Activated gamma-delta T cell treated with anti-CD3 and anti-CD28 coated beads, Interleukin-2, amount 50 U/mL, for 16 hours (primary cell): ENCODE measurements around the gene CASP5.

Experiments
- DNase-seq: peaks from one replicate; pipeline ENCODE4 v3.0.0-alpha.2; 2020; ENCODE audit warnings: low read depth

The CASP5 gene

DNA sequence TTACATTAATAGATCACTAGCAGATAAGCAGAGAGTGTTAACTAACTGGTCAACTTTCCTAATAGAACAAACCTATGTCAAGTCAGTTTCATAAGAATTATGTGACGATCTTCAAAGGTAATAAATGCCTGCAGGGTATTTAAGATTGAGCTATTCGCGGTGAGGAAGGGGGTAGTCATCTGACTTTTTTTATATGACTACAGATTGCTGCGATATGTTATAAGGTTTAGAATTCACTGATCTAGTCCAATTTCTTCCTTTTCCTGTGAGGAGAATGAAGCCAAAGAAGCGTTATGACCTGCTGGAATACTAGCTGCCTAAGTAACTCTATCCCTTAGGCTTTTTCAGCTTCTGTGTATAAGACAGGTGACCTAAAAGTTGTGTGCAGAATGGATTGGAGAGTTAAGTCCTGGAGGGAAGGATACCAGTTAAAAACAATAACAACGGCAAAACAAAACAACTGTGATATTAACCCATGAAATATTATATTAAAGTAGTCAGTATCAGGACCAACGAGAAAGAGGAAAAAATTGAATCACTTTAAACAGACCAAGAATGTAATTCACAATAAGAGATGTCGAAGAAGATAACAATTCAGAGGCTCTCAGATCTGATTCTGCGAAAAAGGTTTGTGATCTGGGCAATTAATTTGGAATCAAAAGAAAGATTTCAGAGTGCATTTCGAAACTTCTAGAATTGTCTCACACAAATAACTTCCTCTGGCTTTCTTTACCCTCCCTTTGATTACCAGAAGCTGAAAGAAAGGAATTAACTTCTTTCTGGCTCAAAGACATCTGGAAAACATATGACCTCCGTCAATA is 55.2 kb downstream of the CASP5 start:
- no peak for DNase-seq

DNA sequence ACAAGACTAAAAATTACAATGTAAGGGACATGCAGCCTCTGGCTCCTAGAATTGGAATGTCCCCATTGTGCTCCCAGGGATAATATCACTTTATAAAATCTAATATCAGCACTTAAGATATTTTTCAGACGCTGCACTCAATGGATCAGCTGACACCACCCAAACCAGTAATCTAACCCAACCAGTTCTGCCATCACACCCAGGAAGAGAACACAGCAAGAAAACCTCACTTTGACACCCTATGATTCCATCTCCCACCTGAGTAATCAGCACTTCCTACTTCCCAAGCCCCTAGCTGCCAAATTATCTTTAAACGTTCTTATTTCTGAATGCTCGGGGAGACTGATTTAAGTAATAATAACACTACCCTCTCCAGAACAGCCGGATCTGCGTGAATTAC is 57.2 kb downstream of the CASP5 start:
- DNase-seq, result no peak

DNA sequence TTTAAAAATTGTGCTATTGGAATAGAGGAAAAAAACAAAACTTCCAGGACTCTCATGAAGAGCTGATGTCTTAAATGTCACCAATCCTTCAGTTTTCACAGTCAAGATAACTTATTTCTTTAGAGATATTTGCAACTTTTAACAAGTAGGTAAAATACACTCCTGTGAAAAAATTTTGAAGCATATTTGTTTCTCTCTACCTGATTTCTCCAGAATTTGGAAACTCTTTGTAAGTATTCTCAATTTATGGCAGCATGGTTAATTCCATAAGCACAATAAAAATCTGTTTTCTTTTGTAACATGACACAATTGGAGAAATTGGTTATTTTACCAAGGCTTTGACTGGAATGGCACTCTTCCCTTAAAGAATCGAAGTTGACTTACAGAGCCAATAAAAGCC is 58.7 kb downstream of the CASP5 start:
- DNase-seq, result no peak

DNA sequence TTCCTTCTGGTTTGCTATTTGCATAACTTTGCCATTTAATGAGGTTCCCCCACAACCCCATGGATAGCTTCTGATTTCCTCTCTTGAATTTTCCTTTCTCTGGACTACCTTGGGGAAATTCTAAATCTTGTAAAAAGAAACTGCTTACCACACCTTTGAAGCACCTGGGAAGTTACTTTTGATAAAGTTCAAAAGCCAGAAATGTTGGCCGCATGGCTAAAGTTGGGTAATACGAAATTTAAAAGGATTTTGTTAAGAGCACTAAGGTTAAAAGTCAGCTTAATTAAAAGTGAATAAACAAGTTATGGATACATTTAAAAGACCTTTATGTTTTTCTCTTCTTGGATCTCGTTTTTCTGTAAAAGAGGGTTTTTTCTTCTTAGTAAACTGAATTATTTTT is 60.1 kb downstream of the CASP5 start:
- DNase-seq, result no peak

DNA sequence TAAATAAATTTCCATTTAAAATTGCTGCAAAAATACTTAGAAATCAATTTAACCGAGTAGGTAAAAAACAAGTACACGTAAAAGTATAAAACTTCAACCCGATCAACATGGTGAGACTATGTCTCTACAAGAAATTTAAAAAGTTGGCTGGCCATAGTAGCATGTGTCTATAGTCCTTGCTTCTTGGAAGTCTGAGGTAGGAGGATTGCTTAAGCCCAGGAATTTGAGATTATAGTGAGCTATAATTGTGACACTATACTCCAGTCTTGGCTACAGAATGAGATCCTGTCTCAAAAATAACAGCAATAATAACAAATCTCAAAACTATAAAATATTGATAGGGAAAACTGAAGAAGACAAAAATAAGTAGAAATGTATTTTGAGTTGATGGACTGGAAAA is 65.7 kb downstream of the CASP5 start:
- DNase-seq, result no peak

DNA sequence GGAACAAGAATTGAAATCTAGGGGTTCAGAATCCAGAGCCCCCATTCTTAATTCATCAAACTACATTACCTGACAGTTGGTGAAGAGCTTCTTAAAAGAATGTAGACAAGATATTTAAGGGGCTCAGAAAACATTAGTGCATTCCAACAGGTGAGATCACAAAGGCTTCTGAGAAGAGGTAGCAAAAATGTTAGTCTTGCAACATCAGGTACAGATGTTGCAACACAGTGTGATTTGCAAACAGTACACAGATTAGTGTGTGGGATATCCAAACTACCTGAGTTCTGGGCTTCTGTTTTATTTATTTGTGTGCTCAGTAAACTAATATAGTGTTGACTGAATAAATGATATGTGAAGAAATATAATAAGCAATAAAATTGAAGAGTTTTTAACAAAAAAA is 66.4 kb downstream of the CASP5 start:
- DNase-seq, result no peak

DNA sequence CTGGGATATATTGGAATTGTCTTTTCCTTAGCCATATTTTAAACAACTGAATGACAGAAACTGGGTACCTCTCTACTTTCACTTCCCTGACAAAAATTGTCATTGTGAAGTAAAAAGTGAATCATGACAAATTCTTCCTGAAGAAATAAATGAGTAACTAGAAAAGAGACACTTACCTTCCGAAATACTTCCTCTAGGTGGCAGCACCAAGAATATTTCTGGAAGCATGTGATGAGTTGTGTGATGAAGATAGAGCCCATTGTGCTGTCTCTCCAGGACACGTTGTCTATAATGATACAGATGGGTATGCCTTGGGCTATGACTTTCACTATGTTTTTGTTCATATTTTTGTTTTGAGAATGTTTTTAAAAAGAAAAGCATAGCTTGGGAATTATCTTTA is 76.1 kb downstream of the CASP5 start:
- no peak for DNase-seq
